IMR-90 (cell line): ENCODE data around the gene AP3D1.

ENCODE experiments used
- BHLHE40 ChIP-seq: fragments of 150-350 bp; IDR thresholded peaks from 2 replicates; pipeline ENCODE4 v1.6.1; 2016; ENCODE audit warnings: mild to moderate bottlenecking, low read depth, low read length
- CHD1 ChIP-seq: IDR thresholded peaks from 2 replicates; pipeline ENCODE4 v1.6.1; 2012; ENCODE audit warnings: low read depth, low read length, improper control_type of control experiment
- CTCF ChIP-seq: conservative IDR thresholded peaks from 2 replicates; pipeline ENCODE4 v1.5.1; 2012; ENCODE audit warnings: mild to moderate bottlenecking, low read depth, low read length, improper control_type of control experiment
- FOS ChIP-seq: fragments of 150-350 bp; IDR thresholded peaks from 2 replicates; pipeline ENCODE4 v1.6.1; 2016; ENCODE audit warnings: low read depth, low read length
- MAZ ChIP-seq: IDR thresholded peaks from 2 replicates; pipeline ENCODE4 v1.6.1; 2012; ENCODE audit warnings: low read depth, mild to moderate bottlenecking, low read length, improper control_type of control experiment, moderate library complexity, borderline replicate concordance
- MXI1 ChIP-seq: IDR thresholded peaks from 2 replicates; pipeline ENCODE4 v1.6.1; 2012; ENCODE audit warnings: low read depth, mild to moderate bottlenecking, low read length, moderate library complexity, borderline replicate concordance
- NFE2L2 ChIP-seq: fragments of 150-350 bp; IDR thresholded peaks from 2 replicates; pipeline ENCODE4 v1.6.1; 2016; ENCODE audit warnings: low read depth, mild to moderate bottlenecking, low read length
- POLR2A ChIP-seq: IDR thresholded peaks from 2 replicates; pipeline ENCODE4 v1.6.1; 2012; ENCODE audit warnings: mild to moderate bottlenecking, low read depth, low read length
- RAD21 ChIP-seq: IDR thresholded peaks from 2 replicates; pipeline ENCODE4 v1.6.1; 2012; ENCODE audit warnings: low read length, improper control_type of control experiment
- RCOR1 ChIP-seq: IDR thresholded peaks from 2 replicates; pipeline ENCODE4 v1.6.1; 2012; ENCODE audit warnings: mild to moderate bottlenecking, low read length, improper control_type of control experiment; ENCODE audit not compliant: insufficient replicate concordance
- RFX5 ChIP-seq: IDR thresholded peaks from 2 replicates; pipeline ENCODE4 v1.8.0; 2012; ENCODE audit warnings: low read depth, mild to moderate bottlenecking, low read length, moderate library complexity
- SMC3 ChIP-seq: fragments of 150-350 bp; IDR thresholded peaks from 2 replicates; pipeline ENCODE4 v1.6.1; 2016; ENCODE audit warnings: low read depth, mild to moderate bottlenecking, antibody characterized with exemption, low read length, moderate library complexity
- USF2 ChIP-seq: fragments of 150-350 bp; IDR thresholded peaks from 2 replicates; pipeline ENCODE4 v1.6.1; 2017; ENCODE audit warnings: mild to moderate bottlenecking, antibody characterized with exemption, low read length, low read depth
- TF ChIP-seq, protein P1 (sequence below): fragments of 150-350 bp; IDR thresholded peaks from 2 replicates; pipeline ENCODE4 v1.6.1; 2016; ENCODE audit warnings: low read depth, mild to moderate bottlenecking, low read length, moderate library complexity, borderline replicate concordance

DNA sequence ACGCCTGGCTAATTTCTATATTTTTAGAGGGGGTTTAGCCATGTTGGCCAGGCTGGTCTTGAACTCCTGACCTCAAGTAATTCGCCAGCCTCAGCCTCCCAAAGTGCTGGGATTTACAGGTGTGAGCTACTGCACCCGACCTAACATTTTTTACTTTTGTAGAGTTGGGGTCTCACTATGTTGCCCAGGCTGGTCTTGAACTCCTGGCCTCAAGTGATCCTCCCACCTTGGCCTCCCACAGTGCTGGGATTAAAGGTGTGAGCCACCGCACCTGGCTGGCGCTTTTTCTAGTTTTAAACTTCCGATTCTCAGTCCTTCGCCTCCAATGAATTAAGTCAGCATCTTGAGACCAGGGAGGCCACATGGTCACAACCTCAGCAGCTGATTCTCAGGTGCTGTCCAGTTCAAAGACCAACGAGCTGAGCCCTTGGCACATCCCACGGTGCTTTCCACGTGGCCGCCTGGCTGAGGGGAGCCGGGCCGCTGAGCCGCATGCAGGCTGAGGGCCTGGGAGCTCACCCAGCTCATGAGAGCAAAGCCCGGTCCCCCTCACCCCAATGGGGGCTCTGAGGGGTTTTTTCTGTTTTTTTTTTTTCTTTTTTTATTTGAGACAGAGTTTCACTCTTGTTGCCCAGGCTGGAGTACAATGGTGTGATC, 9.1 kb downstream of the AP3D1 start:
- TF ChIP-seq MXI1 = no peak
- no peak for TF ChIP-seq POLR2A
- no peak for TF ChIP-seq CTCF
- no peak for TF ChIP-seq RAD21
- TF ChIP-seq, protein P1, sequence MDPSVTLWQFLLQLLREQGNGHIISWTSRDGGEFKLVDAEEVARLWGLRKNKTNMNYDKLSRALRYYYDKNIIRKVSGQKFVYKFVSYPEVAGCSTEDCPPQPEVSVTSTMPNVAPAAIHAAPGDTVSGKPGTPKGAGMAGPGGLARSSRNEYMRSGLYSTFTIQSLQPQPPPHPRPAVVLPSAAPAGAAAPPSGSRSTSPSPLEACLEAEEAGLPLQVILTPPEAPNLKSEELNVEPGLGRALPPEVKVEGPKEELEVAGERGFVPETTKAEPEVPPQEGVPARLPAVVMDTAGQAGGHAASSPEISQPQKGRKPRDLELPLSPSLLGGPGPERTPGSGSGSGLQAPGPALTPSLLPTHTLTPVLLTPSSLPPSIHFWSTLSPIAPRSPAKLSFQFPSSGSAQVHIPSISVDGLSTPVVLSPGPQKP = no peak
- TF ChIP-seq CHD1 = no peak
- no peak for TF ChIP-seq RFX5
- TF ChIP-seq NFE2L2 = no peak
- TF ChIP-seq FOS = no peak
- no peak for TF ChIP-seq SMC3
- no peak for TF ChIP-seq USF2
- no peak for TF ChIP-seq BHLHE40
- TF ChIP-seq MAZ = no peak
- no peak for TF ChIP-seq RCOR1
